Measurements from ENCODE around the gene RAX.

The RAX gene

DNA sequence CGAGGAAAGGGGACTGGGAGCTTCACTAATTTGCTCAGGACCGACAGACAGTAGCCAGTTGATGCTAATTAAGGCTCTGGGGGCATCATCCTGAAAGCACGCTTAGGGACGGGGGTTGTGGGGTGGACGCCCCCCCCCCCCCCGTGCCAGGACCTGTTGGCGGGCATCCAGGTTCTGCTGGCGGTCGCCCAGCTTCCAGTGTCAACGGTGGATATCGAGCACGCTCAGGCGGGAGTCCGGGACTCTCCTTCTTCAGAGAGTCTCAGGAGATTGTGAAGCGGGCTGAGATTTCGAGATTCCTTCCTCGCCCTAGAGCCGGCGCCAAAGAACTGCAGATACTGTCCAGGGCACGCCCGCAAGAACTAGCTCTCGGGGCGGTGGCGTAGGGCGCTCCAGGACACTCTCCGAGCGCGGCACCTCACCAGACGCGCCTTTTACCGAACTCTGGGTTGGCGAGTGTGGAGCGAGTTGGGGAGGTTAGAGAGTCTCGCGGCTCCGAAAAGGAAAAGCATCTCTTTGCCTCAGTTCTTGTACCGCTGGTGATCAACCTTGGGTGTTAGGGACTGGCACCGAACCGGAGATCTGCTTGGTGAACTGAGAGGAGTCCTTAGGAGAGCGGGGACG lies 5.6 kb downstream of the RAX start:
- Histone ChIP-seq H3K27ac (ENCODE audit: extremely low read depth, low read depth, low read length) (no peak overlapping the region), H3K4me1 (ENCODE audit: control insufficient read depth, insufficient read depth, low read length) (peaks cover 6% of the 10 kb centered on the region; the same call in 1 of the 2 replicates), H3K9me3 (ENCODE audit: control insufficient read depth, insufficient read depth, low read depth, low read length) (no peaks in the 10 kb centered on the region), H3K4me3 (ENCODE audit: low read depth, low read length) (no peak overlapping the region), H3K36me3 (ENCODE audit: control insufficient read depth in 2 of 2, insufficient read depth in 1 of 2, low read length in 2 of 2) (no peaks in the 10 kb centered on the region)
- ChIA-PET CTCF (interaction anchor here (0.6 to 8.1 kb wide), 10 partner anchors 18 to 1074 kb away, joined by 3 to 46 read pairs (median 4); partner anchors contain the start of gene GRP), POLR2A (interaction anchor here (0.8 kb wide), 1 partner anchor 31 kb away, joined by 8 read pairs; no protein-coding TSS in a partner anchor)
- TF ChIP-seq SP2 (tag by site-specific recombination; IDR thresholded peaks at IDR 0.05) (no peak), ZBTB8A (tag by site-specific recombination; IDR thresholded peaks at IDR 0.05) (peak; percentile 44), ZNF16 (tag by site-specific recombination; IDR thresholded peaks at IDR 0.05; ENCODE audit: low read depth) (no peak), ZNF416 (tag by site-specific recombination; IDR thresholded peaks at IDR 0.05) (no peak)
- TF ChIP-seq, protein P1, sequence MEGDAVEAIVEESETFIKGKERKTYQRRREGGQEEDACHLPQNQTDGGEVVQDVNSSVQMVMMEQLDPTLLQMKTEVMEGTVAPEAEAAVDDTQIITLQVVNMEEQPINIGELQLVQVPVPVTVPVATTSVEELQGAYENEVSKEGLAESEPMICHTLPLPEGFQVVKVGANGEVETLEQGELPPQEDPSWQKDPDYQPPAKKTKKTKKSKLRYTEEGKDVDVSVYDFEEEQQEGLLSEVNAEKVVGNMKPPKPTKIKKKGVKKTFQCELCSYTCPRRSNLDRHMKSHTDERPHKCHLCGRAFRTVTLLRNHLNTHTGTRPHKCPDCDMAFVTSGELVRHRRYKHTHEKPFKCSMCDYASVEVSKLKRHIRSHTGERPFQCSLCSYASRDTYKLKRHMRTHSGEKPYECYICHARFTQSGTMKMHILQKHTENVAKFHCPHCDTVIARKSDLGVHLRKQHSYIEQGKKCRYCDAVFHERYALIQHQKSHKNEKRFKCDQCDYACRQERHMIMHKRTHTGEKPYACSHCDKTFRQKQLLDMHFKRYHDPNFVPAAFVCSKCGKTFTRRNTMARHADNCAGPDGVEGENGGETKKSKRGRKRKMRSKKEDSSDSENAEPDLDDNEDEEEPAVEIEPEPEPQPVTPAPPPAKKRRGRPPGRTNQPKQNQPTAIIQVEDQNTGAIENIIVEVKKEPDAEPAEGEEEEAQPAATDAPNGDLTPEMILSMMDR (tag by site-specific recombination; IDR thresholded peaks at IDR 0.05), result peak; percentile 38; the same call in 1 of the 2 replicates
- TF ChIP-seq, protein P2, sequence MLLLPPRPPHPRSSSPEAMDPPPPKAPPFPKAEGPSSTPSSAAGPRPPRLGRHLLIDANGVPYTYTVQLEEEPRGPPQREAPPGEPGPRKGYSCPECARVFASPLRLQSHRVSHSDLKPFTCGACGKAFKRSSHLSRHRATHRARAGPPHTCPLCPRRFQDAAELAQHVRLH (tag by site-specific recombination; IDR thresholded peaks at IDR 0.05), result no peak
- TF ChIP-seq, protein P3, sequence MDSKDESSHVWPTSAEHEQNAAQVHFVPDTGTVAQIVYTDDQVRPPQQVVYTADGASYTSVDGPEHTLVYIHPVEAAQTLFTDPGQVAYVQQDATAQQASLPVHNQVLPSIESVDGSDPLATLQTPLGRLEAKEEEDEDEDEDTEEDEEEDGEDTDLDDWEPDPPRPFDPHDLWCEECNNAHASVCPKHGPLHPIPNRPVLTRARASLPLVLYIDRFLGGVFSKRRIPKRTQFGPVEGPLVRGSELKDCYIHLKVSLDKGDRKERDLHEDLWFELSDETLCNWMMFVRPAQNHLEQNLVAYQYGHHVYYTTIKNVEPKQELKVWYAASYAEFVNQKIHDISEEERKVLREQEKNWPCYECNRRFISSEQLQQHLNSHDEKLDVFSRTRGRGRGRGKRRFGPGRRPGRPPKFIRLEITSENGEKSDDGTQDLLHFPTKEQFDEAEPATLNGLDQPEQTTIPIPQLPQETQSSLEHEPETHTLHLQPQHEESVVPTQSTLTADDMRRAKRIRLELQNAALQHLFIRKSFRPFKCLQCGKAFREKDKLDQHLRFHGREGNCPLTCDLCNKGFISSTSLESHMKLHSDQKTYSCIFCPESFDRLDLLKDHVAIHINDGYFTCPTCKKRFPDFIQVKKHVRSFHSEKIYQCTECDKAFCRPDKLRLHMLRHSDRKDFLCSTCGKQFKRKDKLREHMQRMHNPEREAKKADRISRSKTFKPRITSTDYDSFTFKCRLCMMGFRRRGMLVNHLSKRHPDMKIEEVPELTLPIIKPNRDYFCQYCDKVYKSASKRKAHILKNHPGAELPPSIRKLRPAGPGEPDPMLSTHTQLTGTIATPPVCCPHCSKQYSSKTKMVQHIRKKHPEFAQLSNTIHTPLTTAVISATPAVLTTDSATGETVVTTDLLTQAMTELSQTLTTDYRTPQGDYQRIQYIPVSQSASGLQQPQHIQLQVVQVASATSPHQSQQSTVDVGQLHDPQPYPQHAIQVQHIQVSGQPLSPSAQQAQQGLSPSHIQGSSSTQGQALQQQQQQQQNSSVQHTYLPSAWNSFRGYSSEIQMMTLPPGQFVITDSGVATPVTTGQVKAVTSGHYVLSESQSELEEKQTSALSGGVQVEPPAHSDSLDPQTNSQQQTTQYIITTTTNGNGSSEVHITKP (tag by site-specific recombination; IDR thresholded peaks at IDR 0.05), result peak; percentile 58; the same call in 1 of the 2 replicates
- TF ChIP-seq, protein P4, sequence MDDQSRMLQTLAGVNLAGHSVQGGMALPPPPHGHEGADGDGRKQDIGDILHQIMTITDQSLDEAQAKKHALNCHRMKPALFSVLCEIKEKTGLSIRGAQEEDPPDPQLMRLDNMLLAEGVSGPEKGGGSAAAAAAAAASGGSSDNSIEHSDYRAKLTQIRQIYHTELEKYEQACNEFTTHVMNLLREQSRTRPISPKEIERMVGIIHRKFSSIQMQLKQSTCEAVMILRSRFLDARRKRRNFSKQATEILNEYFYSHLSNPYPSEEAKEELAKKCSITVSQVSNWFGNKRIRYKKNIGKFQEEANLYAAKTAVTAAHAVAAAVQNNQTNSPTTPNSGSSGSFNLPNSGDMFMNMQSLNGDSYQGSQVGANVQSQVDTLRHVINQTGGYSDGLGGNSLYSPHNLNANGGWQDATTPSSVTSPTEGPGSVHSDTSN (CRISPR knock-in tag; IDR thresholded peaks at IDR 0.05), result no peak
- TF ChIP-seq, protein P5, sequence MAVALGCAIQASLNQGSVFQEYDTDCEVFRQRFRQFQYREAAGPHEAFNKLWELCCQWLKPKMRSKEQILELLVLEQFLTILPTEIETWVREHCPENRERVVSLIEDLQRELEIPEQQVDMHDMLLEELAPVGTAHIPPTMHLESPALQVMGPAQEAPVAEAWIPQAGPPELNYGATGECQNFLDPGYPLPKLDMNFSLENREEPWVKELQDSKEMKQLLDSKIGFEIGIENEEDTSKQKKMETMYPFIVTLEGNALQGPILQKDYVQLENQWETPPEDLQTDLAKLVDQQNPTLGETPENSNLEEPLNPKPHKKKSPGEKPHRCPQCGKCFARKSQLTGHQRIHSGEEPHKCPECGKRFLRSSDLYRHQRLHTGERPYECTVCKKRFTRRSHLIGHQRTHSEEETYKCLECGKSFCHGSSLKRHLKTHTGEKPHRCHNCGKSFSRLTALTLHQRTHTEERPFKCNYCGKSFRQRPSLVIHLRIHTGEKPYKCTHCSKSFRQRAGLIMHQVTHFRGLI (tag by site-specific recombination; IDR thresholded peaks at IDR 0.05), result no peak
- TF ChIP-seq, protein P6, sequence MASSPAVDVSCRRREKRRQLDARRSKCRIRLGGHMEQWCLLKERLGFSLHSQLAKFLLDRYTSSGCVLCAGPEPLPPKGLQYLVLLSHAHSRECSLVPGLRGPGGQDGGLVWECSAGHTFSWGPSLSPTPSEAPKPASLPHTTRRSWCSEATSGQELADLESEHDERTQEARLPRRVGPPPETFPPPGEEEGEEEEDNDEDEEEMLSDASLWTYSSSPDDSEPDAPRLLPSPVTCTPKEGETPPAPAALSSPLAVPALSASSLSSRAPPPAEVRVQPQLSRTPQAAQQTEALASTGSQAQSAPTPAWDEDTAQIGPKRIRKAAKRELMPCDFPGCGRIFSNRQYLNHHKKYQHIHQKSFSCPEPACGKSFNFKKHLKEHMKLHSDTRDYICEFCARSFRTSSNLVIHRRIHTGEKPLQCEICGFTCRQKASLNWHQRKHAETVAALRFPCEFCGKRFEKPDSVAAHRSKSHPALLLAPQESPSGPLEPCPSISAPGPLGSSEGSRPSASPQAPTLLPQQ (tag by site-specific recombination; IDR thresholded peaks at IDR 0.05), result no peak
- TF ChIP-seq, protein P7, sequence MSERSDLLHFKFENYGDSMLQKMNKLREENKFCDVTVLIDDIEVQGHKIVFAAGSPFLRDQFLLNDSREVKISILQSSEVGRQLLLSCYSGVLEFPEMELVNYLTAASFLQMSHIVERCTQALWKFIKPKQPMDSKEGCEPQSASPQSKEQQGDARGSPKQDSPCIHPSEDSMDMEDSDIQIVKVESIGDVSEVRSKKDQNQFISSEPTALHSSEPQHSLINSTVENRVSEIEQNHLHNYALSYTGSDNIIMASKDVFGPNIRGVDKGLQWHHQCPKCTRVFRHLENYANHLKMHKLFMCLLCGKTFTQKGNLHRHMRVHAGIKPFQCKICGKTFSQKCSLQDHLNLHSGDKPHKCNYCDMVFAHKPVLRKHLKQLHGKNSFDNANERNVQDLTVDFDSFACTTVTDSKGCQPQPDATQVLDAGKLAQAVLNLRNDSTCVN (tag by site-specific recombination; optimal IDR thresholded peaks at IDR 0.05), result peak; percentile 26
- TF ChIP-seq, protein P8, sequence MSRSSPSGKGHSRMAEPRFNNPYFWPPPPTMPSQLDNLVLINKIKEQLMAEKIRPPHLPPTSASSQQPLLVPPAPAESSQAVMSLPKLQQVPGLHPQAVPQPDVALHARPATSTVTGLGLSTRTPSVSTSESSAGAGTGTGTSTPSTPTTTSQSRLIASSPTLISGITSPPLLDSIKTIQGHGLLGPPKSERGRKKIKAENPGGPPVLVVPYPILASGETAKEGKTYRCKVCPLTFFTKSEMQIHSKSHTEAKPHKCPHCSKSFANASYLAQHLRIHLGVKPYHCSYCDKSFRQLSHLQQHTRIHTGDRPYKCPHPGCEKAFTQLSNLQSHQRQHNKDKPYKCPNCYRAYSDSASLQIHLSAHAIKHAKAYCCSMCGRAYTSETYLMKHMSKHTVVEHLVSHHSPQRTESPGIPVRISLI (tag by site-specific recombination; IDR thresholded peaks at IDR 0.05), result no peak
- TF ChIP-seq, protein P9, sequence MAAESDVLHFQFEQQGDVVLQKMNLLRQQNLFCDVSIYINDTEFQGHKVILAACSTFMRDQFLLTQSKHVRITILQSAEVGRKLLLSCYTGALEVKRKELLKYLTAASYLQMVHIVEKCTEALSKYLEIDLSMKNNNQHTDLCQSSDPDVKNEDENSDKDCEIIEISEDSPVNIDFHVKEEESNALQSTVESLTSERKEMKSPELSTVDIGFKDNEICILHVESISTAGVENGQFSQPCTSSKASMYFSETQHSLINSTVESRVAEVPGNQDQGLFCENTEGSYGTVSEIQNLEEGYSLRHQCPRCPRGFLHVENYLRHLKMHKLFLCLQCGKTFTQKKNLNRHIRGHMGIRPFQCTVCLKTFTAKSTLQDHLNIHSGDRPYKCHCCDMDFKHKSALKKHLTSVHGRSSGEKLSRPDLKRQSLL (tag by site-specific recombination; IDR thresholded peaks at IDR 0.05), result 0 out of 2 replicates have a peak, but pooled peaks have one; percentile 23
- TF ChIP-seq, protein P10, sequence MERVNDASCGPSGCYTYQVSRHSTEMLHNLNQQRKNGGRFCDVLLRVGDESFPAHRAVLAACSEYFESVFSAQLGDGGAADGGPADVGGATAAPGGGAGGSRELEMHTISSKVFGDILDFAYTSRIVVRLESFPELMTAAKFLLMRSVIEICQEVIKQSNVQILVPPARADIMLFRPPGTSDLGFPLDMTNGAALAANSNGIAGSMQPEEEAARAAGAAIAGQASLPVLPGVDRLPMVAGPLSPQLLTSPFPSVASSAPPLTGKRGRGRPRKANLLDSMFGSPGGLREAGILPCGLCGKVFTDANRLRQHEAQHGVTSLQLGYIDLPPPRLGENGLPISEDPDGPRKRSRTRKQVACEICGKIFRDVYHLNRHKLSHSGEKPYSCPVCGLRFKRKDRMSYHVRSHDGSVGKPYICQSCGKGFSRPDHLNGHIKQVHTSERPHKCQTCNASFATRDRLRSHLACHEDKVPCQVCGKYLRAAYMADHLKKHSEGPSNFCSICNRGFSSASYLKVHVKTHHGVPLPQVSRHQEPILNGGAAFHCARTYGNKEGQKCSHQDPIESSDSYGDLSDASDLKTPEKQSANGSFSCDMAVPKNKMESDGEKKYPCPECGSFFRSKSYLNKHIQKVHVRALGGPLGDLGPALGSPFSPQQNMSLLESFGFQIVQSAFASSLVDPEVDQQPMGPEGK (tag by site-specific recombination; IDR thresholded peaks at IDR 0.05), result 0 out of 2 replicates have a peak, but pooled peaks have one; percentile 38

All from HEK293 (cell line).